SH-SY5Y (cell line): ENCODE results near the gene AFG3L2.

Experiments
- GATA2 ChIP-seq: IDR thresholded peaks from 2 replicates; pipeline ENCODE4 v1.6.1; 2011; ENCODE audit warnings: mild to moderate bottlenecking, low read depth, low read length
- GATA3 ChIP-seq: IDR thresholded peaks from 2 replicates; pipeline ENCODE4 v1.6.1; 2011; ENCODE audit warnings: low read depth, mild to moderate bottlenecking, low read length, moderate library complexity

AFG3L2 gene

GRCh38 chr18:12376034-12376753 lies 833 bp downstream of the AFG3L2 start:
- TF ChIP-seq GATA3 = no peak
- no peak for TF ChIP-seq GATA2

GRCh38 chr18:12374401-12374800 lies 2.6 kb downstream of the AFG3L2 start:
- no peak for TF ChIP-seq GATA2
- TF ChIP-seq GATA3 = no peak

- TF ChIP-seq GATA3 = no peak
- TF ChIP-seq GATA2 = no peak
Measured at GRCh38 chr18:12373771-12374116, 3.3 kb downstream of the AFG3L2 start.

- no peak for TF ChIP-seq GATA2
- no peak for TF ChIP-seq GATA3
Measured at GRCh38 chr18:12373116-12373770, 3.8 kb downstream of the AFG3L2 start.

- TF ChIP-seq GATA3 (no peak), GATA2 (no peak)
Measured at GRCh38 chr18:12372406-12372805, 4.6 kb downstream of the AFG3L2 start.

- TF ChIP-seq GATA2 (no peak), GATA3 (no peak)
Measured at GRCh38 chr18:12371590-12371989, 5.4 kb downstream of the AFG3L2 start.

GRCh38 chr18:12369211-12369610 lies 7.8 kb downstream of the AFG3L2 start:
- no peak for TF ChIP-seq GATA2
- TF ChIP-seq GATA3 = no peak

GRCh38 chr18:12366784-12367183 lies 10.2 kb downstream of the AFG3L2 start:
- TF ChIP-seq GATA3 (no peak), GATA2 (no peak)

- TF ChIP-seq GATA2 (no peak), GATA3 (no peak)
Measured at GRCh38 chr18:12366379-12366778, 10.6 kb downstream of the AFG3L2 start.

GRCh38 chr18:12362473-12363174 lies 14.4 kb downstream of the AFG3L2 start:
- no peak for TF ChIP-seq GATA3
- TF ChIP-seq GATA2 = no peak

GRCh38 chr18:12361770-12362378 lies 15.2 kb downstream of the AFG3L2 start:
- no peak for TF ChIP-seq GATA3
- peak; percentile 50 for TF ChIP-seq GATA2

- TF ChIP-seq GATA2 (no peak), GATA3 (no peak)
Measured at GRCh38 chr18:12359515-12359927, 17.5 kb downstream of the AFG3L2 start.

- TF ChIP-seq GATA2 (no peak), GATA3 (no peak)
Measured at GRCh38 chr18:12352188-12352587, 24.8 kb downstream of the AFG3L2 start.

- no peak for TF ChIP-seq GATA3
- TF ChIP-seq GATA2 = no peak
Measured at GRCh38 chr18:12347895-12348294, 29.1 kb downstream of the AFG3L2 start.
